Heart right ventricle (tissue), 16 donors: Measurements from ENCODE around the gene MEX3A. TPM values are rescaled to one million over a fixed set of nuclear protein-coding genes. Genes with fewer than 3 reads are reported as not detected.

Experiments used
- ATAC-seq, 8 donors: fragments of 200-7000 bp; cut with Tn5 transposase; one replicate each; pipeline ENCODE4 v1.9.1; 2020; ENCODE audit warnings: mild to moderate bottlenecking in 8 of 8, moderate library complexity in 8 of 8, moderate number of reproducible peaks in 1 of 8
- DNase-seq, 2 donors: peaks; one replicate each; pipeline ENCODE4 v3.0.0-alpha.2; 2020
- H3K27ac ChIP-seq, 10 donors: fragments of 200-600 bp; sonication (generic) in 2 of 10; one replicate each; pipeline versions ENCODE4 v1.5.0 to v1.8.0; 2020 to 2022; ENCODE audit warnings: mild to moderate bottlenecking in 3 of 10
- H3K27me3 ChIP-seq, 7 donors: fragments of 200-600 bp; one replicate each; pipeline ENCODE4 v1.8.0; 2021 to 2022; ENCODE audit warnings: mild to moderate bottlenecking in 2 of 7
- H3K36me3 ChIP-seq, 9 donors: fragments of 200-600 bp; sonication (generic) in 1 of 9; one replicate each; pipeline versions ENCODE4 v1.5.0 to v1.8.0; 2020 to 2022; ENCODE audit warnings: mild to moderate bottlenecking in 2 of 9
- H3K4me1 ChIP-seq, 9 donors: fragments of 200-600 bp; sonication (generic) in 1 of 9; one replicate each; pipeline versions ENCODE4 v1.5.0 to v1.8.0; 2020 to 2022; ENCODE audit warnings: mild to moderate bottlenecking in 4 of 9
- H3K4me3 ChIP-seq, 10 donors: fragments of 200-600 bp; sonication (generic) in 2 of 10; one replicate each; pipeline versions ENCODE4 v1.5.0 to v1.8.0; 2020 to 2022; ENCODE audit warnings: mild to moderate bottlenecking in 7 of 10, moderate library complexity in 2 of 10
- H3K9me3 ChIP-seq, 11 donors: fragments of 200-600 bp in 10 of 11; sonication (generic) in 2 of 11; one replicate each; pipeline versions ENCODE4 v1.5.0 to v1.8.0; 2013 to 2022; ENCODE audit warnings: mild to moderate bottlenecking in 2 of 11, control low read depth in 1 of 11, moderate library complexity in 1 of 11
- CTCF ChIP-seq, 9 donors: fragments of 200-600 bp; sonication (generic) in 2 of 9; IDR thresholded peaks; one replicate each; pipeline versions ENCODE4 v1.5.0 to v1.8.0; 2021 to 2022; ENCODE audit warnings: antibody characterized with exemption in 9 of 9, mild to moderate bottlenecking in 5 of 9, moderate library complexity in 1 of 9
- WGBS, 2 donors: extraction: QIAGEN DNeasy Blood & Tissue Kit; methylation state at CpG; one replicate each; pipeline ENCODE4 v1.1.7; 2013; ENCODE audit warnings: inconsistent platforms in 1 of 2; 5-methylcytosine and 5-hydroxymethylcytosine counted together
- intact Hi-C, 10 donors: fragments of 100-400 bp; cut with DNase I; formaldehyde crosslinking; loops; one replicate each; pipeline versions ENCODE4 v1.11.1 to v1.14.2; 2022
- polyA plus RNA-seq, 2 donors: library from polyadenylated mRNA; stranded (reverse); fragments of 200-250 nt; gene quantifications; one replicate each; pipeline ENCODE4 v1.2.3, GENCODE V29; 2013
- total RNA-seq, 10 donors: library from RNA; stranded (reverse); fragmentation: NEBNext Ultra II Directional in 3 of 10; extraction: Animal tissue kit (Norgen Biotek cat#: 25700) in 3 of 10; gene quantifications; one replicate each; pipeline versions ENCODE4 v1.2.1 to v1.2.4, GENCODE V29; 2021 to 2023
- donor health status: Arrhythmogenic right ventricular cardiomyopathy.
- donor health status: ischemic (EF 13 %, LVEDD 7.1; RV severe dilation, severe dysfunction).
- donor health status: healthy with polysubstance abuse.
- donor health status: DM: no; HTN: yes; CAD: no.
- donor health status: DM: no; HTN: no; CAD: no.
- donor health status: ischemic (EF 25% LVEDD 6.9; RV normal size, moderate dysfunction).
- donor health status: ischemic (EF 25% LVEDD 5.7; RV mildly dilated, moderate dysfunction).
- donor health status: healthy.
- donor health status: DM: yes; HTN: yes; CAD: no.
- donor health status: Ischemic cardiomyopathy.
- donor health status: ischemic (EF 35%, LVEDD 5.7; RV mildly dilated, moderate dysfunction).
- donor health status: nonischemic (EF 11% LVEDD 7.7; RV severe dilation, severe dysfunction).
- donor health status: DM: yes; HTN: yes; CAD: no.
- donor health status: PGD.
- donor health status: ischemic (EF 29% LVEDD 5.4; RV normal size, mild dysfunction).
- donor health status: nonischemic (EF 23%, LVEDD 6.1; RV moderate dilation, normal function).

The MEX3A gene
- total and polyA plus RNA-seq, 12 donors = 0.09 to 0.31 (median 0.19) TPM

- DNase-seq (peak; percentile 96 to 98), ATAC-seq (peak; percentile 89 to 96 (median 93))
- peaks cover 5 to 49% (median 31%) of the 10 kb centered on the region in 9 donors for H3K4me1 ChIP-seq
- H3K9me3 ChIP-seq = no peaks in the 10 kb centered on the region
- intact Hi-C loops = loop anchor here in 4 of 10 donors (5.0 to 10.0 kb wide), 3 partner anchors 32 to 120 kb away; partner anchors contain the start of genes SSR2 (in 2 of the 4) and KHDC4 (in 1 of the 4)
- WGBS, 2 donors = 0 to 1% methylated on average over 52 to 53 of the region's 53 CpGs
- peaks cover 0 to 36% (median 0%) of the 10 kb centered on the region in 9 donors for H3K36me3 ChIP-seq
- H3K4me3 ChIP-seq = peak within 1 kb of the TSS; percentile 66 to 86 (median 79)
- H3K27me3 ChIP-seq = no peaks in the 10 kb centered on the region
- H3K27ac ChIP-seq = peak within 1 kb of the TSS; percentile 89 to 99 (median 96)
- peak in 2 of 9 donors; percentile 9 to 17 for TF ChIP-seq CTCF (IDR thresholded peaks at IDR 0.05)
These were observed 27.6 kb downstream of the MEX3A start, which contains the start of gene LAMTOR2 for GRCh38 chr1:156054500-156055280. Gene LAMTOR2 (plus strand): TSS chr1:156054782. CDS start chr1:156054890, 108 bp downstream.

- H3K27me3 ChIP-seq = no peaks in the 10 kb centered on the region
- DNase-seq (peak; percentile 89 to 91), ATAC-seq (peak; percentile 63 to 87 (median 79))
- peak; percentile 45 to 64 (median 54) for TF ChIP-seq CTCF (IDR thresholded peaks at IDR 0.05)
- H3K27ac ChIP-seq = peak within 1 kb of the TSS; percentile 89 to 99 (median 96)
- no peaks in the 10 kb centered on the region for H3K9me3 ChIP-seq
- WGBS, 2 donors = 0% methylated on average over 31 to 45 of the region's 49 CpGs
- peak within 1 kb of the TSS; percentile 66 to 86 (median 79) for H3K4me3 ChIP-seq
- peaks cover 0 to 44% (median 0%) of the 10 kb centered on the region in 9 donors for H3K36me3 ChIP-seq
- intact Hi-C loops = loop anchor here in 2 of 10 donors (5.0 to 10.0 kb wide), 2 partner anchors 117 to 119 kb away; partner anchors contain the start of gene KHDC4 (in 1 of the 2)
- H3K4me1 ChIP-seq = peaks cover 5 to 49% (median 31%) of the 10 kb centered on the region in 9 donors
These were observed 28.3 kb downstream of the MEX3A start, which contains the start of gene UBQLN4 for GRCh38 chr1:156053768-156054499. Gene UBQLN4 (minus strand): TSS chr1:156053798. CDS start chr1:156053701, 97 bp downstream.

GRCh38 chr1:156052862-156053767 is 29.1 kb downstream of the MEX3A start:
- Histone ChIP-seq H3K9me3 (no peaks in the 10 kb centered on the region), H3K36me3 (peaks cover 0 to 45% (median 2%) of the 10 kb centered on the region in 9 donors), H3K4me1 (peaks cover 5 to 49% (median 31%) of the 10 kb centered on the region in 9 donors), H3K4me3 (peak overlapping the region; percentile 60 to 86 (median 78)), H3K27ac (peak overlapping the region; percentile 72 to 99 (median 92)), H3K27me3 (no peaks in the 10 kb centered on the region)
- ATAC-seq (peak in 3 of 8 donors; percentile 2 to 3 (median 2)), DNase-seq (peak; percentile 51 to 65)
- peak in 4 of 9 donors; percentile 27 to 37 (median 32) for TF ChIP-seq CTCF (IDR thresholded peaks at IDR 0.05)
- WGBS, 2 donors = 1% methylated on average over 44 to 59 of the region's 63 CpGs
- intact Hi-C loops = loop anchor here in 2 of 10 donors (5.0 to 10.0 kb wide), 2 partner anchors 116 to 118 kb away; partner anchors contain the start of gene KHDC4 (in 1 of the 2)
